Kidney glomerular epithelial cell (primary cell): ENCODE results near the gene OR6V1.

ENCODE experiments used
- DNase-seq: peaks from one replicate; lab custom pipeline; 2025; lab: John Stamatoyannopoulos, UW

OR6V1 gene, protein sequence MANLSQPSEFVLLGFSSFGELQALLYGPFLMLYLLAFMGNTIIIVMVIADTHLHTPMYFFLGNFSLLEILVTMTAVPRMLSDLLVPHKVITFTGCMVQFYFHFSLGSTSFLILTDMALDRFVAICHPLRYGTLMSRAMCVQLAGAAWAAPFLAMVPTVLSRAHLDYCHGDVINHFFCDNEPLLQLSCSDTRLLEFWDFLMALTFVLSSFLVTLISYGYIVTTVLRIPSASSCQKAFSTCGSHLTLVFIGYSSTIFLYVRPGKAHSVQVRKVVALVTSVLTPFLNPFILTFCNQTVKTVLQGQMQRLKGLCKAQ

DNA sequence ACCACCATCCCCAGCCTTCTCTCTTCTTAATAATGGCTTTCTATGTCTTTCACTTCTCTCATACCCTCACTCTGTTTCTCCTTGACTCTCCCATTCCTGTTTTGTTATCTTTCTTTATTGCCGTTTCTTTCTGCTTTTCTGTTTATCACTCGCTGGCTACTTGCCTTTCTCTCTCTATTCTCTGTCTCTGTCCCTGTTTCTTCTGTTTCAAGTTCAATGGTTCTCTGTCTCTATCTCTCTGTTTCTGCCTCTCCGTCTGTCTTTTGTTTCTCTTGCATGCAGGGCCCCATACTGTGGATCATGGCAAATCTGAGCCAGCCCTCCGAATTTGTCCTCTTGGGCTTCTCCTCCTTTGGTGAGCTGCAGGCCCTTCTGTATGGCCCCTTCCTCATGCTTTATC is at the start of gene OR6V1:
TSS of gene OR6V1 (plus strand) at position 301 of the 400 bp plus-strand sequence. CDS start at position 301, 0 bp downstream.
- DNase-seq = no peak

DNA sequence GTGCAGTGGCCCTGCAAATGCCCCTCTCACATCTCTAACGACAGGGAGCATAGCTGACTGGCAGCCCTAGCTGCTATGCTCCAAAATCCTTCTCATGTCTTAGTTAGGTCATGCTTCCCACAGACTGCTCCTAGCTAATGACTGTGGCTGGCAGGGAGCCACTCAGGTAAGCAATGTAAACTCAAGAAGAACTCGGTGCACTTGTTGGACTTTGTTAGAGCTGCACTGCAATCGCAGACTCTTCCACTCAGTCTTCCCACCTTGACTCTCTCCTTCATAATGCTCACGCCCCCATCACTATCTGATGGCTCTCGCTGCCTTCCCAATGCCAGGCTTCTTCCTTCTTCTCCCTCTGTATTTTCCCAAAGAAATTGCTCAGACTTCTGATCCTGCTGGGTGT is 49.2 kb upstream of the OR6V1 start:
- DNase-seq = no peak

DNA sequence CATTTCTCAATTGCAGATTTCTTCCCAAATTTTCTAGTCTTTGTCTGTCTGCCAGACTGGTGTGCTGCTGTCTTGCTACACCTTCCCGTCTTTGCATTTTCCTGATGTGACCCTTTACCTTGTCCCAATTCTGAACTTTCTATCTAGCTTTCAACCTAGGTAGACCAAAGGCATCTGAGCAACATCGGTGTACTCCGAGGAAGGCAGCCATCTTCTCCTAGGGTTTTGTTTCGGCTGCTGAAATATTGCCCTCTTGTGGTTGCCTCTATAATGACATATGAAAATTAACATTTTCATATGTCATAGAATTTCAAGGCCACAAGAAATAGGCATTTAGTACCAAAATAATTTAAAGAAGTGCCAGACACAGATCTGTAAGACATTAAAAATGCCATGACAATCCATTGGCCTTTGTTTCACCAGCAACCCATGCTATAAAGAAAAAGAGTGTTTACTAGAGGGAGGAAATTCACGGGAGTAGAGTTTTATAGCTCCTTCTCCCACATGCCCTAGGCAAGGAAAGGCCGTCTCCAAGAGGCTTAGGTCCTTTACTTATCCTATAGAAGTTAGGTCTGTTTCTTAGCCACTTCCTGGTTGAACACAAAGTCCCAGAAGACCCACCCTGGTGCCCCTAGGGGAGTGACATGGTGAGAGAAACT is 48.6 kb upstream of the OR6V1 start:
- peak; percentile 44 for DNase-seq

- DNase-seq = no peak
Observed at GRCh38 chr7:143005632-143006260, 46.4 kb upstream of the OR6V1 start.

DNA sequence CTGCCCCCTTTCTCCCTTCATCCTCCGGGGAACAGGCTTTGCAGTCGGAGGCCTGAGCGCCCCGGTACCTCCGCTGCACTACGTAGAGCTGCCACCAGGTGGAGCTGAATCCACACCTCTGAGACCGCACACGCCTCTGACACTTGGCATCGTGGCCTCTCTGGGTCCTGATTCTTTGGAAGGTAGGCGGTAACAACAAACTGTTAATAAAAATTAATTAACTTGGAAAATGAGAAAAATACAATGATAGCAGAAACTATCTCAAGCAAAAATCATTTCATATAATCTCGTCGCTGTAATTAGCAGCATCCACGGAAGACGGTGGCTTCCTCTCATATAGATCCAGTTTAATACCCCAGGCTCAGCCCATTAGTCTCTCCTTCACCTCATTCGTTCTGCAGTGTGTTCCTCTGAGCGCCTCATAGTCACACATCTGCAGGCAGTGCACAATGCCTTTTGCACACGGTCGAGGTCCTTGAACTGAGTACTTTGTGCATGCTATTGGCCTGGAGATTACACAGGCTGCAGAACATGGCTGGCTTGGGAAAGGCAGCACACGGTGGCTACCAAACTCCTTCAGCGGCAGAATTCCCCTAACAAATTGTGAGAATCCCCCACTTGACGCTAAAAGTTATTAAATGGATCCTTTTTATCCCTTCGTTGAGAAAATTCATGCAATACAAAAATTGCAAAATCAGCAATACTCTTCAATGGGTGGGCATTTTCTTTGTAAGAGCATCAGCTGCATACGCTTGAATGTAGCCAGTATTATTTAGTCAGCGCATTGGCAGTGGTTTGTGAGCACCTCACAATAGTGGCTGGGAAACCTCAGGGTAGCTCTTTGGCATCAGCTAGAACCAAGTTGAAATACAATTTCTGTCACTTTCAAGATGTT is 43.9 kb upstream of the OR6V1 start:
- DNase-seq = peak; percentile 49

- no peak for DNase-seq
Observed at GRCh38 chr7:143012001-143012400, 40.1 kb upstream of the OR6V1 start.

- no peak for DNase-seq
Observed at GRCh38 chr7:143012409-143012808, 39.7 kb upstream of the OR6V1 start.

DNA sequence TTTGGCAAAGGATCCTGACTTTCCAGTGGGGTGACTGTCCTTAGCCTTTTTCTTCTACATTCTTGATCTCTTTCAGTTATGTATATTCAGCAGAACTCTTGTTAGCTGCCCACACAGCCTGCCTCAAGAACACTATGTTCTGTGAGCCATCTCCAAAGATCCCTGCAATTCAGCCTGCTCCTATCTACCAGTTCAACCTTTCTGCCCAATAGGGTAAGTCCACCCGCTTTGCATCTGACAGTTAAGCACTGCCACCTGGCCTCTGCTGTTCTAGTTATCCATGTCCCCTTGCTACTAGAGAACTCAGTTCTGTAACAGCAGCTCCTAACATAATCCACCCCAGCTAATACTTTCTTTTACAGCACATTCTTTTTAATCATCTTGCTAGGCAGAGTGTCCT is 38.7 kb upstream of the OR6V1 start:
- no peak for DNase-seq

- no peak for DNase-seq
Observed at GRCh38 chr7:143013893-143014292, 38.2 kb upstream of the OR6V1 start.

DNA sequence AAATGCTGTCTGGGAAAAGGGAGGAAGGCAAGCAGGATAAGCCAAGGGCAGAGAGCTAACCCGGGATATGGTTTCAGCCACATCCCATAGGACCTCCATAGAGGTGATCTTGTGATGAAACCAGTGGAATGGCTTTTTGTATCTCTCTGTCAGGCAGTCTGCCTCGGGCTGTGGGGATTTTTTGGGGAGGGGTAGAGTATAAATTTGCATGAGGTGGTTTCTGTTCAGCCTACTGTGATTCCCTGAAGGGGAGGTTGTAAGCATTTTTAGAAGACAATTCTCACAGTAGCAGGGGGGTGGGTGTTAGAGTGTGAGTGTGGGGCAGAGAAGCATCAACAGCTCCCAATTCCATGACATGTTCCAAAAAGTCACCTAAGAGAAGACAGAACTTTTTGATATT is 37.1 kb upstream of the OR6V1 start:
- no peak for DNase-seq

DNA sequence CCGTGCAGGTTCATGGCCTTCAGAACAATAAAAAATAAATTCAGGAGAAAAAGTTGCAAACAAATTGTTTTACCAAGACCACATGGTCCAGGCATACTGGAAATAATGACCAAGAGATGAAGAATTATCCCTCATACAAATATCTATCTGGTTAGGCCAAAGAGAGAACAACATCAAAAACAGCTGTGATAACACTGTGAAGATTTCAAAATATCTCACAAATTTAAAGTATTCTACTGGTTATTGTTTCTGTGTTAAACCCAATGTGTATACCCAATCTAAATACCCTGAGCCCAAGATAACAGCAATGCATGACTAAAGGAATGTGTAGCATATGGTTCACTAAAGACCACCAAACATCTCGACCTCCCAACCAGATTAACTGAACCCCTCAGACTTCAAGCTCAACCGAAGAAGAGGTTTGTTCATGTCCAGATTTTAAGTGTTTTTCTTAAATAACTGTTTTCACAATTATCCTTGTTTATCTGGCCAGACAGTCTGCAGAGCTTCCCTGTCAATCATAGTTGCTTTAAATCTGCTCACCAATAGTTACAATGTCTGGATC is 36.1 kb upstream of the OR6V1 start:
- DNase-seq = no peak

DNA sequence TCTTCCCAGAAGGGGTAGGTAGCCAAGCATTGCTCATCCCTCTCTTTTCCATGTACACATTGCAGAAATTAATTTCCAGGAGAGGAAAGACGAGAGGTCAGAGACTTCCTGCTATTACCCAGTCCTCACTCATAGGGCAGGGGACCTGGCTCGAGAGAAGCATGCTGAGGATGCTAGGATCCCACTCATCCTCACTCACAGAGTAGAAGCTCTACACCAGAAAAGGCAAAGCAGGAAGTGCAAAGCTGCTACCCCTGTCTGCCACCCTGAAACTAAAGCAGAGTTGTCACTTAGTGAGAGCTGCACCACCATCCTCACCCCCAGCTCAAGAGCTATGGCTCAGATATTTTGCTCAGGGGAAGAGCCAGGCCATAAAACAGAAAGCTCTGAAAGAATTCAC is 35.1 kb upstream of the OR6V1 start:
- no peak for DNase-seq

DNA sequence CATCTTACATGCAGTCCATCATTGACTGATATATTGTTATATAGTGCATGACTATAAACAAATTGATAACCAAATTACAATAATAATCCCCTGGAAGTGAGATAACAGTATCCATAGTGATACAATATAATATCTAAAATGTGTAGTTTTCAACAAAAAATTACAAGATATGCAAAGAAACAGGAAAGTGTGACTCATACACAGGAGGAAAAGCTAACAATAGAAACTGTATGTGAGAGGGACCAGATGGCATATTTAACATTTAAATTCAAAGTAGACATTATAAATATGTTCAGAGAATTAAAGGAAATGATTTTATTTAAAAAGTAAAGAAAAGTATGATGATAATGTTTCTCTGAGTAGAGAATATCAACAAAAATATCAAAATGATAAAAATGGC is 33.2 kb upstream of the OR6V1 start:
- DNase-seq = no peak

- DNase-seq = no peak
Observed at GRCh38 chr7:143023047-143023446, 29.1 kb upstream of the OR6V1 start.

DNA sequence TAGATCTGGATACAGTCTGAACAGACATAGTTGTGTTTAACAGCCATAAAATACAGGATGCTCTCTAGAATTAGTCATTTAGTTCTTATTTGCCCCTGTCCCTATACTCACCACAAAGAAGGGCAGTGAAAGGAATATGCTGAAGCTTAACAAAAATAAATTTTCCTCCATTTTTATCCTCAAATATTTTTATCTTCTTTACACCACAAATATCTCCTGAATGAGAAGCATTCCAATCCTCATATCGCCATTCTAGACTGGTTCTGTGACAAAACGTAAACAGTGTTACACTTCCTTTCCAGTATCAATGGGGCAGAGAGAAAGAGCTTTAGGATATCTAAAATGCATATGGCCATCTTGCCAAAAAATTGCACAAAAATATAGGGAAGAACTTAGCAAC is 26.8 kb upstream of the OR6V1 start:
- no peak for DNase-seq

GRCh38 chr7:143027032-143027431 is 25.1 kb upstream of the OR6V1 start, which contains the start of gene OR9A2:
Gene OR9A2, minus strand, starts transcription at chr7:143027132. Its CDS starts 0 bp downstream, at chr7:143027132.
- no peak for DNase-seq

GRCh38 chr7:143027683-143028082 is 24.5 kb upstream of the OR6V1 start:
- no peak for DNase-seq

- DNase-seq = no peak
Observed at GRCh38 chr7:143038635-143039034, 13.5 kb upstream of the OR6V1 start.

GRCh38 chr7:143040209-143040715 is 11.9 kb upstream of the OR6V1 start:
- no peak for DNase-seq

GRCh38 chr7:143041346-143041745 is 10.8 kb upstream of the OR6V1 start:
- DNase-seq = no peak

DNA sequence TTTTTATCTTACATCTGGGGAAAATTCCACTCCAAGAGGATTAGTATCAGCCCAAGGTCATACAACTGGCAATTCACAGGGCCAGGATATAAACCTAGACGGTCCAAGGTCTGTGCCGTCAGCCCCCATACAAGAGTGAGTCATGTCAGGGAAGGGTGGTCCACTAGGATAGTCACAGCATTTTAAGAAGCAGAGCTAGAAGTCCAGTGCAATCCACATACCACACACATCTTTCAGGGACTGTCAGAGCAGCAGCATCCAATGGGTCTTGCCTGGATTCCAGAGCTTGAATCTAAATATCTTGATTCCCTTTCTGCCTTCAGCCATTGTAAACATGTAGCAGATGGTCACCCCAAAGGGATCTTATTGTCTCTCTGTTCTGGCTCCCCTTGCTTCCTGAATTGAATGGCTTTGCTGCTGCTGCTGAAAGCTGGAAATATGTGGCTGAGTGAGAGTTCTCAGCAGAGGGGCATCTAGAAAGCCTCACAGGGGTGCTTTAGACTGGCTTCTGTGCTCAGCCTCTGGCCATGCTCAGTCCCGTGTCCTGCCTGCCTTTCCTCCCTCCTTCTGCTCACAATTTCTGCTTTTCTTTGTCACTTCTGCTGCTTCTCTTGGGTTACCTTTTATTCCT is 9.9 kb upstream of the OR6V1 start:
- no peak for DNase-seq
